GM15510 (cell line): ENCODE measurements around the gene UBE3C.

Experiments
- POLR2A ChIP-seq: IDR thresholded peaks from 3 replicates; pipeline ENCODE4 v1.6.1; 2011; ENCODE audit warnings: borderline replicate concordance; ENCODE audit not compliant: insufficient read length; ENCODE audit errors: extremely low read depth

Gene UBE3C

GRCh38 chr7:157269341-157270059 lies 130.8 kb downstream of the UBE3C start:
- no peak for TF ChIP-seq POLR2A

- no peak for TF ChIP-seq POLR2A
Observed at GRCh38 chr7:157270060-157270444, 131.3 kb downstream of the UBE3C start.

- no peak for TF ChIP-seq POLR2A
Observed at GRCh38 chr7:157271315-157271990, 132.7 kb downstream of the UBE3C start.

DNA sequence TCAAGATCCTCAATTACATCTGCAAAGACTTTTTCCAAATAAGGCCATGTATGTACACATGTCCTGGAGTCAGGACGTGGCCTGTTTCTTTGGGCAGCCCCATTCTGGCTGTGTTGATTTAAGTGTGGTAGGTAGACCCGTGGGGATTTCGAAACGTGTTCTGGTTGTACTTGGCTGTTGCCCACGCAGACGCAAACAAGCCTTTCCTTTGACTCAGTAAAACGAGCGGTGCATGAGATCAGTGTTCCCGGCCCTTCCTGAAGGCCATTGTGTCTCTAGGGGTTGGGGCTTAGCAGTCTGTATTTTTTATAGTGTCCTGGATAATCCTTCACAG lies 133.2 kb downstream of the UBE3C start:
- no peak for TF ChIP-seq POLR2A

DNA sequence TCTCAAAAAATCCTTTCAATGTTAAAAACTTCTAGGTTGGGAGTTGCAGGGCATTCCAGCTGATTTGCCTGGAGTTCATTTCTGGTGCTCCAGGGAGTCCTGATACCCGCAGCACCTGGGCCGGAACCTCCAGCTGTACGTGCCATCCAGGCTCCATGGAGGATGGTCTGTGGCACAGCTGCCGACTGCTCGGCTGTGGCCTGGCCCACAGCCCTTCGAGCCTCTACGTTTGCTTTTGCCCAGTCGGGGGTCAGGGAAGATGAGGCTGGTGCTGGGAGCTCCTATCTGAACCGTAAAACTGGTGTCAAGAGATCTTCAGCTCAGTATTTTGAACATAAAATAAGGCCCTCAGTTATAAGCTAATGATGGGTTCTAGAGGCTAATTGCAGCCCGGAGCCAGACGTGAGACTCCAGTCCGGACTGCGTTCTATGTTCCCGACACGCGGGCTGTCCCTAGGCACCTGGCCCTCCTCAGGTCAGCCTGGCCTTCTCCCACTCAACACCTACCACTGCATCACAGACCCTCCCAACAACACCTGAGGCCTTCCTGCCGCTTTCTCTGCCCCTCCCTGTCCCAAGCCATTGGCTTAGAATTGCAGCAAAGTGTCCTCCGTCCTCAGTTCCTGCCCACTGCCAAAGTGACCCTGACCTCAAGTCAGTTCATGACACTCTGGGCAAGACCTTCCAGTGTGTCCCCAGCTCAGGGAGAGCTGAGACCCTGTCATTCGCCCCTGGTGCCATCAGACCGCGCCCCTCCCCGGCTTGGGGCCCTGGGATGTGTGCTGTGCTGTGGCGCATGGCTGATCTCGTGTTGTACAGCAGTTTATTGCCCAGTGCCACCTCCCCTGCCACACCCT lies 133.9 kb downstream of the UBE3C start:
- no peak for TF ChIP-seq POLR2A

DNA sequence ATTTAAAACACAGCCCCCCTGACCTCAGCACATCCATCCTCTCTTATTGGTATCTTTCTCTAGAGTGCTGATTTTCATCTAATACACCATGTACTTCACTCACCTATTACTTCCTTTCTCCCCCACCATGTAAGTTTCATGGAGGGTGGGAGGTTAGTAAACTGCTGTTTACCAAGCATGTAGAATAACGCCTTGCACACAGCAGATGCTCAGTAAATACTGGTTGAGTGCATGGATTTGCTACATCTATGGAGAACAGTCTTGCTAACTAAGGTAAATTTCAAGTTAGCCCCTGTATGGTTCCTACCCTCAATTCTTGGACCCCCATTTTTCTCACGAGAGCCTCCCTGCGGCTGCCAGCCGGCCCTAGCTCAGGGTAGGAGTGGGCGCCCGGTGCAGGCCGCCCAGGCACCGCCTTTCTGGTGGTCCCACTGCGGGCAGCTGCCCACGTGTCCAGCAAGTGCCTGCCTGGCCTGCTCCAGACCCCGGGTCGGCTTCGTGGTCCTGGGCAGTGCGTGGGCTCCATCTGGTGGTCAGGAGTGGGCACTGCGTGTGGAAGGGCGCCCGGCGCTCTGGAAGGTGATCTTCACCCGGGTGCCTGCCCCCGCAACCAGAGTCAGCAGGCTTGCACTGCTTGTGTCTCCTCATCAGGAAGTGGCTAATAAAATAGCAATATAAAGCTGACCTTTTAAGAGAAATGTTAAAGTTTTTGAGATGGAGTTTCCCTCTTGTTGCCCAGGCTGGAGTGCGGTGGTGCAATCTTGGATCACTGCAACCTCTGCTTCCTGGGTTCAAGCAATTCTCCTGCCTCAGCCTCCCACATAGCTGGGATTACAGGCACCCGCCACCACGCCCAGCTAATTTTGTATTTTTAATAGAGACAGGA lies 134.7 kb downstream of the UBE3C start:
- TF ChIP-seq POLR2A, result no peak

- TF ChIP-seq POLR2A, result no peak
Observed at GRCh38 chr7:157274991-157275427, 136.3 kb downstream of the UBE3C start.

DNA sequence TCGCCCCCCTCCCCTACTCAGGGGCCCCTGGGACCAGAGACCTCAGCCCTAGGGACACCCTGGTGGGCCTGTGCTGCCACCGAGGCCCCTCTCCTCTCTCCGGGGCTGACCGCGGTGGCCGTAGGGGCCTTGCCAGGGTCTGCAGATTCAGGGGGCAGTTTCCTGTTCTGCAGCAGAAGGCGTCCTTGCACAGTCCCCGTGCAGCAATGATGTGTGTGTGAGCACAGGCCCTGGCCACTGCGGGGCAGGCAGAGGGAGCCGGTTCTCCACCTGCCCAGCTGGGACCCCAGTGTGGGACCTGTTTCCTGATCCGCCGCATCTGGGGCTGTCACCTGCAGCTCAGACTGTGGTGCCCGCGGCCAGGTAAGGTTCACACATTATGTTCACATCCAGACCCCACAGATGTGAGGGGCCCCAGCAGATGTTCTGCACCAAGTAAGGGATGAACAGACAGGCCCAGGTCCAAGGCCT lies 137.4 kb downstream of the UBE3C start:
- TF ChIP-seq POLR2A, result no peak

DNA sequence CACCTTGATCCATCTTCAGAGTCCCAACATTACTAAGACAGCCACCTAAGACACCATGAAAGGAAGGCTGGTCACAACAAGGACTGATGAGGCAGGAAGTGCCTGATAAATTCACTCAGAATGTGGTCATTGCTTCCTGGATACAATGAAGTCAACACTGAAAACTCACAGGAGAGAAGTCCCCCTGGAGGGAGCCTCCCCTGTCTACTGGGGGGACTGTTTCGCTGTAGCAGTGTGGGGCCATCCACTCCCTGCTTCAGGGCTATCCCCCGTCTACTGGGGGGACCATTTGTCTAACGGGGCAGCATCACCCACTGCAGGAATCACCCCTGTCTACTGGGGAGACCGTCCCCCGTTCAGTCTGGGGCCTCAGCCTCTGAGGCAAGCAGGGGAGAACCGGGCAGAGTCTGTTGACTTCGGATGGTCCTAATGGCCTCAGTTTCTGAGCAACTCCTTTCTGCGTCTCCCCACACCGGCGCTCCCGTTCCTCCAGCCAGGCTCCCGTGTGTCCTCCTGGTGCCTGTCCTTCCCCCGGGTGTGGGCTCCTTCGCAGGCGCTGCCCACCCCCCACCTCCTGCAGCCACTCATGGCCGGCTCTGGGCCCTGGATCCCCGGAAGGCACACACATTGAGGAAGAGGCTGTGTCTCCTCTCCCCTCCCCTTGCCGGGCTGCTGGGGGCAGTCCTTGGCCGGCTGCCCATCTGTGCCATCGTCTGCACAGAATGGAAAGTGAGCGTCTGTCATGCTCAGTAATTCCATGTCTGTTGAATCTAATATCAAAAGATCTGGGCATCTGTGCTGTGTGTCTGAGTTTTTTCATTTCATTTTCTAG lies 138.2 kb downstream of the UBE3C start:
- TF ChIP-seq POLR2A, result no peak

DNA sequence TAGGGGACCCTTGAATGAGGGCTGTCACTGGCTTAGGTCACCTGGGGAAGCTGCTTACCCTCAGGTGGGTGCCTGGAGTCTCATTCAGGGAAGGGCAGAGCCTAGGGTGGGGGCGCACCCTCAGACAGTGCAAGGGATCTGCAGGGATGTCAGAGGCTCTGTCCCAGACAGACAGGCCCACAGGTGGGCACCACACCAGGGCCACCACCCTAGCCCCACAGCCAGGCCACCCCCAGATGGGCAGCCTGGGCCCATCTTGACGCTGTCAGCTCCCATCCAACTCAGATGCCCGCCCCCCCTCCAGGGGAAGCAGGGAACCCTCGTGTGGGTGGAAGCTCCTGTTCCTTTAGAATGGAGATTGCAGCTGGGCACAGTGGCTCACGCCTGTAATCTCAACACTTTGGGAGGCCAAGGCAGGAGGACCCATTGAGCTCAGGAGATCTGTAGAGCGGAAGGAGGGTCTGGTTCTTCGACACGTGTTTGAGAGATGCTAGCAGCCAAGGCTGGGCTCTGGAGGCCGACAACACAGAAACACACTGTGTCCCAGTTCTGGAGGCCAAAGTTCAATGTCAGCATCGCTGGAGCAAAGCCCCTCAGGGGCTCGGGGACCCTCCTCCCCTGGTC lies 139.6 kb downstream of the UBE3C start:
- TF ChIP-seq POLR2A, result no peak

DNA sequence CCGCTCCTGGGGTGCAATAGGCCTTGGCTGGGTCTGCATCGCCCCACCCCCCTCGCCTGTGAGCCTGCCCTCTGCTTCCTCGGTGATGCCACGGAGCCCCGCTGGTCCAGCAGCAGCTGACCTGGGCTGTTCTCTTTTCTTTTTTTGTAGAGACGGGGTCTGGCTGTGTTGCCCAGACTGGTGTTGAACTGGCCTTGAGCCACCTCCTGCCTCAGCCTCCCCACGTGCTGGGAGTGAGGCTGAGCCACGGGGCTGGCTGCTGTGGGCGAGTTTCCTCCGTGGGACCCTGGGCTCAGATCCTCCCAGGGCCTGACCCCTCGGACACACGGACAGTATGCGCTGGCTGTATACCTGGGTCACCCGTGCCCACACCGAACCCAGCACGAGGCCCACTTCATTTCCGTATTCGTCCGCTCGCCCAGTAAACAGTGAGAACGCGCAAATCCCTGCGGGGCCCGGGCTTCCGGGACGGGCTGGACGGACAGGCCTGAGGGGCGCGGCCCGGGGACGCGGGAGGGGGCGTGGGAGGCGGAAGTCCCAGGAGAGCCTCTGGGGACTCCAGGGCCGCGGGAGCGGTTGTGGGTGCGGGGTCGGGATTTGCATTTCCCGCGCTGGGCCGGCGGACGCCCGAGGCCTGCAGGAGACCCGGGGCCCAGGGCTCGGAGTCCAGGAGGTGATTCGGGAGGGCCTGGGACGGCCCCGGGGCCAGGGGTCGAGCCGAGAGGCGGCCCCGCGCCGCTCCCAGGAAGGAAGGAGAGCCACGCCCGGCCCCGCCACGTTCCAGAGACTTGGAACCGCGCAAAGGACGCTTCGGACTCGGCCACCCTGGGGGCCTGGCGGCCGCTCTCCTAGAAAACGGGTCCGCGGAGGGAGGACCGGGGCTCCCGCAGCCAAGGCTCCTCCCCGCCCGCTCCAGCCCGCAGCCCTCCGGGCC lies 140.3 kb downstream of the UBE3C start:
- TF ChIP-seq POLR2A, result no peak

- no peak for TF ChIP-seq POLR2A
Observed at GRCh38 chr7:157279741-157280215, 141.1 kb downstream of the UBE3C start.
